K562 (cell line): ENCODE results near the gene SPATA3. TPM values are rescaled to one million over a fixed set of nuclear protein-coding genes. Genes with fewer than 3 reads are reported as not detected.

Experiments used
- BCOR ChIP-seq: fragments of 450-650 bp; IDR thresholded peaks from 2 replicates; pipeline ENCODE4 v1.6.1; 2016
- BRF1 ChIP-seq: IDR thresholded peaks from 3 replicates; pipeline ENCODE4 v1.6.1; 2011; ENCODE audit warnings: borderline replicate concordance, mild to moderate bottlenecking; ENCODE audit not compliant: insufficient read length; ENCODE audit errors: extremely low read depth
- HCFC1 ChIP-seq: IDR thresholded peaks from 2 replicates; pipeline ENCODE4 v1.6.1; 2012; ENCODE audit warnings: low read depth, low read length, improper control_type of control experiment
- LCOR ChIP-seq: sonication (generic); formaldehyde crosslinking; IDR thresholded peaks from 2 replicates; pipeline ENCODE4 v1.8.0; 2022; ENCODE audit warnings: mild to moderate bottlenecking, missing genetic modification reagents
- NFRKB ChIP-seq: fragments of 450-650 bp; IDR thresholded peaks from 2 replicates; pipeline ENCODE4 v1.6.1; 2016; ENCODE audit warnings: low read depth
- NRF1 ChIP-seq, 2 experiments: fragments of 450-650 bp; IDR thresholded peaks in 1 of 2; conservative IDR thresholded peaks in 1 of 2; 2 replicates each; pipeline ENCODE4 v1.6.1; 2014; ENCODE audit warnings: mild to moderate bottlenecking in 2 of 2
- PCBP2 ChIP-seq: fragments of 200-400 bp; formaldehyde crosslinking; IDR thresholded peaks from 2 replicates; pipeline ENCODE4 v1.6.1; 2018; ENCODE audit warnings: low read length, low read depth, mild to moderate bottlenecking, moderate library complexity; ENCODE audit not compliant: poor library complexity, severe bottlenecking
- PHF8 ChIP-seq: fragments of 200-600 bp; sonication (generic); IDR thresholded peaks from 2 replicates; pipeline ENCODE4 v1.6.1; 2012; ENCODE audit warnings: mixed run types, mild to moderate bottlenecking, inconsistent platforms, low read length, moderate library complexity, borderline replicate concordance
- PML ChIP-seq: IDR thresholded peaks from 2 replicates; pipeline ENCODE4 v1.6.1; 2012; ENCODE audit warnings: low read length, inconsistent platforms
- RAD51 ChIP-seq: fragments of 450-650 bp; IDR thresholded peaks from 2 replicates; pipeline ENCODE4 v1.7.1; 2016; ENCODE audit warnings: low read depth, mild to moderate bottlenecking, borderline replicate concordance
- RB1 ChIP-seq: fragments of 450-650 bp; IDR thresholded peaks from 2 replicates; pipeline ENCODE4 v1.6.1; 2017; ENCODE audit warnings: low read depth, mild to moderate bottlenecking
- RBFOX2 ChIP-seq: fragments of 200-400 bp; formaldehyde crosslinking; IDR thresholded peaks from 2 replicates; pipeline ENCODE4 v1.6.1; 2017; ENCODE audit warnings: low read depth, mild to moderate bottlenecking, low read length, moderate library complexity
- SMC3 ChIP-seq: conservative IDR thresholded peaks from 2 replicates; pipeline ENCODE4 v1.6.1; 2011; ENCODE audit warnings: low read depth, low read length, improper control_type of control experiment; ENCODE audit not compliant: insufficient read depth
- SNAPC5 ChIP-seq: fragments of 250-450 bp; sonication (Bioruptor Pico); IDR thresholded peaks from 2 replicates; pipeline ENCODE4 v1.8.0; 2021; ENCODE audit warnings: moderate library complexity, mild to moderate bottlenecking, inconsistent platforms
- SRSF9 ChIP-seq: fragments of 200-400 bp; formaldehyde crosslinking; IDR thresholded peaks from 2 replicates; pipeline ENCODE4 v1.6.1; 2017; ENCODE audit warnings: low read depth, low read length, borderline replicate concordance
- STAG1 ChIP-seq: sonication (generic); formaldehyde crosslinking; IDR thresholded peaks from 2 replicates; pipeline ENCODE4 v1.5.0; 2020; ENCODE audit warnings: missing genetic modification reagents, borderline replicate concordance
- TCF15 ChIP-seq: fragments of 250-450 bp; sonication (Bioruptor Pico); IDR thresholded peaks from 2 replicates; pipeline ENCODE4 v1.8.0; 2022; ENCODE audit warnings: moderate library complexity, mild to moderate bottlenecking, inconsistent platforms
- YBX1 ChIP-seq: fragments of 450-650 bp; IDR thresholded peaks from 2 replicates; pipeline ENCODE4 v1.7.1; 2016; ENCODE audit warnings: mild to moderate bottlenecking
- ZNF23 ChIP-seq: fragments of 250-450 bp; sonication (Bioruptor Pico); IDR thresholded peaks from 2 replicates; pipeline ENCODE4 v1.4.0; 2020; ENCODE audit warnings: mild to moderate bottlenecking
- ZNF280A ChIP-seq: fragments of 450-650 bp; IDR thresholded peaks from 2 replicates; pipeline ENCODE4 v1.6.1; 2018; ENCODE audit warnings: mild to moderate bottlenecking, low read depth; ENCODE audit not compliant: partially characterized antibody
- ZNF512 ChIP-seq: IDR thresholded peaks from 2 replicates; pipeline ENCODE4 v1.6.1; 2016; ENCODE audit warnings: missing genetic modification characterization, missing compliant biosample characterization
- ZNF79 ChIP-seq: fragments of 250-450 bp; sonication (Bioruptor Pico); IDR thresholded peaks from 2 replicates; pipeline ENCODE4 v1.4.0; 2020; ENCODE audit warnings: low read depth, mild to moderate bottlenecking, moderate library complexity
- ZSCAN29 ChIP-seq: fragments of 450-650 bp; IDR thresholded peaks from 2 replicates; pipeline ENCODE4 v1.6.1; 2017
- polyA plus RNA-seq, 8 experiments: library from polyadenylated mRNA; depleted of rRNA in 4 of 8; stranded (reverse) in 5 of 8; unstranded in 3 of 8; fragments of >200 nt; fragmentation: Nextera tagmentation in 2 of 8; fragmentation: Illumina TruSeq in 1 of 8; extraction: Ambion mirVana in 2 of 8; extraction: Trizol in 1 of 8; gene quantifications; 2 replicates each; pipeline versions ENCODE4 v1.2.1 to v1.2.3, GENCODE V29; 2011 to 2014; ENCODE audit warnings: inconsistent platforms in 1 of 8, missing spikeins in 1 of 8
- total RNA-seq, 7 experiments: library from RNA; depleted of rRNA in 6 of 7; stranded (reverse); fragments of >200 nt in 6 of 7; fragmentation: Illumina TruSeq in 2 of 7; extraction: Trizol in 2 of 7; gene quantifications; 2 replicates each; pipeline versions ENCODE4 v1.2.1 to v1.2.3, GENCODE V29; 2011 to 2021; ENCODE audit warnings: low replicate concordance in 1 of 7
- TF ChIP-seq, protein P1 (sequence below): fragments of 250-450 bp; sonication (Bioruptor Pico); IDR thresholded peaks from 2 replicates; pipeline ENCODE4 v1.5.0; 2021

Gene SPATA3
- total and polyA plus RNA-seq, 9 of the 15 experiments (the other 6 are each of a cell fraction or from before 2014, with no cell fraction given): not detected

DNA sequence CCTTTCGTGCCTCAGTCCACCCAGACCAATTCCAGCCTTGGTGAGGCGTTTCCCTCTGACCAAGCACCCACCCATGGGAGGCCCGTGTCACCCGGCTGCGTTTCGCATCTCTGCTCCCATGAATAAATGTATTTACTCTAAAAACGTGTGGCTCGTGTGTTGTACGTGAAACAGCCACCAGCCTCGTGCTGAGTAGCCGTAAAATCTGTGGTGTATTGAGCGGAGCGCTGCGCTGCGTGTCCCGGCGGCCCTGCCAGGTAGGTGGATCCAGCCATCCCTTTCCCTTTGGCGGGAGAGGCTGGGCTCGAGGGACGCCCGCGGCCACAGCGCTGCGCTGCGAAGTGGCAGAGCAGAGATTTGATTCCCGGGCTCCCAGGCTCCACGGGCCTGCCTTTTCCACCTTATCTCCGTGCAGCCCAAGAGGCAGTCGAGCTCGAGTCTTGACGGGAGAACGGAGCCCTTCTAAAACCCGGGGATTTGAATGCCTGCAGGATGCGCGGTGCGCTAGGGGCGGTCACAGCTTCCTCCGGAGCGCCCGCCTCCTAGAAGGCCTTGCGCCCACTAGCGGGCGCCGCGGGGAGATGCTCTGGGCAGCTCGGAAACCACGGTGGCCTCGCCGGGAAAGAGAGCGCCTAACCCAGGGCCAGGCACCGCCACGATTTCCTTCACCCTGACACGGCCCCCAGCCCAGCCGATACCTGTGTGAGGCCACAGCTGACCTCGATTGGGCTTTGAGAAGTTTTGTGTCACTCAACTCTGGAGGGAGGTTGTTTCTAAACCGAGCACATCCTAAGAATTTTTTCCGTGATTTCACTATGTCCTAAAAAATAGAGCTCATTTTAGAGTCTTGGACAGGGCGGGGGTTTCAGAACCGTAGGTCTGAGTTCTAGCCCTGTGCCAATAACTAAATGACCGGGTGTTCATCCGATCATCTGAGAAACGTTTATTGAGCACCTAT lies 56.9 kb downstream of the SPATA3 start (continued):
- no peak for TF ChIP-seq ZNF512 (tag)
- no peak for TF ChIP-seq PCBP2
- no peak for TF ChIP-seq SNAPC5 (CRISPR knock-in tag)
- no peak; the same call in 1 of the 2 replicates for TF ChIP-seq HCFC1
- no peak for TF ChIP-seq ZNF280A
- no peak for TF ChIP-seq PML
- no peak for TF ChIP-seq BCOR
- no peak for TF ChIP-seq BRF1
- TF ChIP-seq ZNF79: no peak
- TF ChIP-seq PHF8: no peak; the same call in 1 of the 2 replicates
- TF ChIP-seq, protein P1, sequence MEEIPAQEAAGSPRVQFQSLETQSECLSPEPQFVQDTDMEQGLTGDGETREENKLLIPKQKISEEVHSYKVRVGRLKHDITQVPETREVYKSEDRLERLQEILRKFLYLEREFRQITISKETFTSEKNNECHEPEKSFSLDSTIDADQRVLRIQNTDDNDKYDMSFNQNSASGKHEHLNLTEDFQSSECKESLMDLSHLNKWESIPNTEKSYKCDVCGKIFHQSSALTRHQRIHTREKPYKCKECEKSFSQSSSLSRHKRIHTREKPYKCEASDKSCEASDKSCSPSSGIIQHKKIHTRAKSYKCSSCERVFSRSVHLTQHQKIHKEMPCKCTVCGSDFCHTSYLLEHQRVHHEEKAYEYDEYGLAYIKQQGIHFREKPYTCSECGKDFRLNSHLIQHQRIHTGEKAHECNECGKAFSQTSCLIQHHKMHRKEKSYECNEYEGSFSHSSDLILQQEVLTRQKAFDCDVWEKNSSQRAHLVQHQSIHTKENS (CRISPR knock-in tag): no peak
- TF ChIP-seq ZSCAN29: no peak
- TF ChIP-seq SRSF9: no peak
- peak; percentile 38; the same call in 1 of the 2 replicates for TF ChIP-seq RB1
- TF ChIP-seq ZNF23 (CRISPR knock-in tag): no peak
- no peak for TF ChIP-seq YBX1
- no peak for TF ChIP-seq RAD51
- peak; percentile 37; the same call in 1 of the 2 replicates for TF ChIP-seq RBFOX2
- TF ChIP-seq LCOR: 0 out of 2 replicates have a peak, but pooled peaks have one; percentile 43
- TF ChIP-seq STAG1 (CRISPR knock-in tag): no peak
- peak; percentile 30; the same call in 1 of the 2 replicates for TF ChIP-seq SMC3
- peak; percentile 63 to 69; a peak in 3 of 4 replicates for TF ChIP-seq NRF1 (conservative IDR thresholded peaks at IDR 0.05 in 1 of 2, IDR thresholded peaks at IDR 0.05 in 1 of 2)
- TF ChIP-seq TCF15 (CRISPR knock-in tag): no peak
- TF ChIP-seq NFRKB: no peak
